OCI-LY1 (cell line): ENCODE measurements around the gene PANK4.

Experiments
- H2AFZ ChIP-seq: fragments of 200-600 bp; sonication (generic), shearing (Covaris generic); 2 replicates; pipeline ENCODE4 v1.6.0; 2014; ENCODE audit warnings: antibody characterized with exemption, mild to moderate bottlenecking, low read length
- H3F3A ChIP-seq: fragments of 200-600 bp; sonication (generic), shearing (Covaris generic); 2 replicates; pipeline ENCODE4 v1.6.0; 2014; ENCODE audit warnings: mild to moderate bottlenecking, antibody characterized with exemption, low read length, moderate library complexity; ENCODE audit not compliant: insufficient read depth
- H3K27ac ChIP-seq: fragments of 200-600 bp; sonication (generic); 2 replicates; pipeline ENCODE4 v1.5.1; 2014; ENCODE audit warnings: low read length, mixed run types, mild to moderate bottlenecking, low read depth; ENCODE audit not compliant: poor library complexity, severe bottlenecking
- H3K27me3 ChIP-seq: fragments of 200-600 bp; sonication (generic); 2 replicates; pipeline ENCODE4 v1.6.0; 2014; ENCODE audit warnings: antibody characterized with exemption, mild to moderate bottlenecking, low read length, moderate library complexity; ENCODE audit not compliant: insufficient read depth
- H3K36me3 ChIP-seq: fragments of 200-600 bp; sonication (generic); 2 replicates; pipeline ENCODE4 v1.6.1; 2014; ENCODE audit warnings: mild to moderate bottlenecking, antibody characterized with exemption, low read length, moderate library complexity, mixed read lengths; ENCODE audit not compliant: insufficient read depth
- H3K4me1 ChIP-seq: fragments of 200-600 bp; sonication (generic); 2 replicates; pipeline ENCODE4 v1.5.1; 2014; ENCODE audit warnings: mild to moderate bottlenecking, low read length, moderate library complexity; ENCODE audit not compliant: insufficient read depth, severe bottlenecking
- H3K4me2 ChIP-seq: fragments of 200-600 bp; sonication (generic), shearing (Covaris generic); 2 replicates; pipeline ENCODE4 v1.6.1; 2014; ENCODE audit warnings: low read length
- H3K4me3 ChIP-seq: fragments of 200-600 bp; sonication (generic); 2 replicates; pipeline ENCODE4 v1.5.1; 2014; ENCODE audit warnings: low read length, low read depth, mild to moderate bottlenecking, mixed read lengths; ENCODE audit not compliant: poor library complexity, severe bottlenecking
- H3K79me2 ChIP-seq: fragments of 200-600 bp; shearing (Covaris generic); 2 replicates; pipeline ENCODE4 v1.6.1; 2016; ENCODE audit warnings: mixed run types, low read length, mixed read lengths; ENCODE audit not compliant: insufficient read depth
- H3K9ac ChIP-seq: fragments of 200-600 bp; sonication (generic), shearing (Covaris generic); 2 replicates; pipeline ENCODE4 v1.6.1; 2014; ENCODE audit warnings: mild to moderate bottlenecking, low read length, mixed read lengths
- H3K9me2 ChIP-seq: fragments of 200-600 bp; sonication (generic), shearing (Covaris generic); 2 replicates; pipeline ENCODE4 v1.6.1; 2014; ENCODE audit warnings: low read depth, mild to moderate bottlenecking, low read length, mixed read lengths
- H3K9me3 ChIP-seq: fragments of 200-600 bp; shearing (Covaris generic); 2 replicates; pipeline ENCODE4 v1.6.1; 2014; ENCODE audit warnings: low read length, mixed read lengths
- H4K20me1 ChIP-seq: fragments of 200-600 bp; sonication (generic), shearing (Covaris generic); 2 replicates; pipeline ENCODE4 v1.6.0; 2016; ENCODE audit warnings: mild to moderate bottlenecking, low read length; ENCODE audit not compliant: insufficient read depth
- CTCF ChIP-seq: fragments of 200-600 bp; sonication (generic), shearing (Covaris generic); IDR thresholded peaks from 2 replicates; pipeline ENCODE4 v1.5.1; 2017; ENCODE audit warnings: mild to moderate bottlenecking, antibody characterized with exemption, low read length, moderate library complexity, mixed read lengths
- EZH2 ChIP-seq: fragments of 200-600 bp; sonication (generic), shearing (Covaris generic); IDR thresholded peaks from 2 replicates; pipeline ENCODE4 v1.8.0; 2017; ENCODE audit warnings: borderline replicate concordance, mixed run types, mild to moderate bottlenecking, antibody characterized with exemption, low read length, moderate library complexity, mixed read lengths

The PANK4 gene

DNA sequence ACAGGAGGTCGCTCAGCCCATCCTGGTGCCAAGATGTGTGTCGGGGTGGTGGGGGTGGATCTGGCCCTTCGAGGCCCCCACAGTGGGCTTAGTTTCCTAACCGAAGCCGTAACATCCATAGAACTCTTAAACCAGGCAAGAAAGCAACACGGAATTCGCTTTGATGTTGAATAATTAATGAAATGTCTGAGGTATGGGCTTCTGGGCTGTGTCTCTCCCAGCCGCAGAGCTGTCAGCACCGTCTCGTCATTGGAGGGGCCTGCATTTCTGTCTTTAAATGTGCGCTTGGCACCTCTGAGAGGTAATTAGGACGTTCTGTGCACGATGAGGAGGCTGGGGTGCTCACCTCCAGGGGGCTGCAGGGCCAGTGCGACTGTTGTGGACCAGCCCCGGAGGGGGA is 63.6 kb downstream of the PANK4 start:
- H3F3A ChIP-seq: no peaks in the 10 kb centered on the region
- H3K9me3 ChIP-seq: no peaks in the 10 kb centered on the region
- no peaks in the 10 kb centered on the region for H3K79me2 ChIP-seq
- no peaks in the 10 kb centered on the region for H4K20me1 ChIP-seq
- no peaks in the 10 kb centered on the region for H3K36me3 ChIP-seq
- no peak overlapping the region for H3K27ac ChIP-seq
- H3K9me2 ChIP-seq: no peaks in the 10 kb centered on the region
- H3K4me3 ChIP-seq: no peak overlapping the region
- H3K9ac ChIP-seq: no peak overlapping the region
- H2AFZ ChIP-seq: no peak overlapping the region
- no peaks in the 10 kb centered on the region for H3K4me1 ChIP-seq
- H3K27me3 ChIP-seq: peaks cover 1% of the 10 kb centered on the region; the same call in 1 of the 2 replicates
- no peak overlapping the region for H3K4me2 ChIP-seq
- no peak for TF ChIP-seq CTCF
- TF ChIP-seq EZH2: no peak

DNA sequence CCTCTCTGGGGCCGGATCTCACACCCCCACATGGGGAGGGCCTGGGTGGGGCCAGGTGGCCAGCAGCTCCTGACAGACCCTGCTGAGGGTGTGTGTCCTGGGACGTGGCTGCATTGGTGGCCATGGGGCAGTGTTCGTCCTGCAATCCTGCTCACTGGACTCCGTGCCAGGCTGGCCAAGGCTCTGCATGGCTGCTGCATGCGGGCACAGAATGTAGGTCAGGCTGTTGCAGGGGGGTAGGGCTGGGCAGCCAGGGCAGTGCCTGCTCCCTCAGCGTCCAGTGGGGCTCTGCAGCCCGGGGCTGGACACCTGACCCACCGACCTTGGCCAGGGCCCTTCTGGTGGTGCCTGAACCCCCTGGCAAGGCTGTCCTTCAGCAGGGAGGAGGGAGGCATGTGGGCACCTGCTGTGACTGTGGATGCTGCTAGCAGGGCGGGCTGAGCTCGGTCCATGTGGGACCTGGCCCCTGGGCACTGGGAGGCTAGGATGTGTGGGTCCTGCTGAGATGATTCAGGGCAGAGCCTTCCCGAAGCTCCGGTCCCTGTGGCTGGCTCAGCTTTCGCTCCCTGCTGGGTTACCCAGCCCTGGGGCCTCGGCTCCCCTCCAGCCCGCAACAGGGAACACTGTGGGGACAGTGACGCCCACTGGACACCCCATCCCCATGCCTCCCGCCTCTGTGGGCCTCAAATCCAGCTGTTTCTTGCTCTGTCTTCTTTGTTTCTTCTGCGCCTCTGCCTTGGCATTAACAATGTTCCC is 65.2 kb downstream of the PANK4 start:
- H3K79me2 ChIP-seq: no peaks in the 10 kb centered on the region
- no peaks in the 10 kb centered on the region for H3K9me3 ChIP-seq
- TF ChIP-seq CTCF: no peak
- peaks cover 3% of the 10 kb centered on the region; the same call in 1 of the 2 replicates for H3K27me3 ChIP-seq
- no peak overlapping the region for H3K9ac ChIP-seq
- no peaks in the 10 kb centered on the region for H4K20me1 ChIP-seq
- no peak overlapping the region for H3K27ac ChIP-seq
- H3K36me3 ChIP-seq: no peaks in the 10 kb centered on the region
- H3K9me2 ChIP-seq: no peaks in the 10 kb centered on the region
- no peak overlapping the region for H2AFZ ChIP-seq
- no peak overlapping the region for H3K4me3 ChIP-seq
- no peak overlapping the region for H3K4me2 ChIP-seq
- no peaks in the 10 kb centered on the region for H3F3A ChIP-seq
- H3K4me1 ChIP-seq: no peaks in the 10 kb centered on the region

DNA sequence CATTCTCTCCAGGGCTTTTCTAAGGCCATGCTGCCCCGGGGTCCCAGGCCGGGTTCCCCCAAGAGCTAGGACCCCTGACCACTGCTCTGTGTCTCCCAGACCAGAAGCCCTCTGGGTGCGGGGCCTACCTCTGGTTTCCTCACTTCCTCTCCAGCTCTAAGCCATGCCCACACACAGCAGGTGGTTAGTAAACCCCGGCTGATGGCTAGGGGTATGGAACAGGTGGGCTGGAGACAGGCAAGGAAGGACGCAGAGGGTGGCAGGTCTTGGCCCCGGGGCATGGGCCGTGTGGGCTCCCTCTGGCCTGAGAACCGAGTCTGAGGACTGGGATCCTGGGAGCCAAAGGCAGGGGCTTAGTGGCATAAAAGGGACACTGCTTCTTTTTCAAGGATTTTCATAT is 66.2 kb downstream of the PANK4 start:
- Histone ChIP-seq H3K36me3 (no peaks in the 10 kb centered on the region), H3K4me3 (no peak overlapping the region), H3K27me3 (peaks cover 3% of the 10 kb centered on the region; the same call in 1 of the 2 replicates), H2AFZ (no peak overlapping the region), H3K4me1 (no peaks in the 10 kb centered on the region), H3K9me3 (no peaks in the 10 kb centered on the region), H3K4me2 (no peak overlapping the region), H3K27ac (no peak overlapping the region), H3K9ac (no peak overlapping the region), H4K20me1 (no peaks in the 10 kb centered on the region), H3K79me2 (no peaks in the 10 kb centered on the region), H3F3A (no peaks in the 10 kb centered on the region), H3K9me2 (no peaks in the 10 kb centered on the region)
- TF ChIP-seq CTCF: no peak
